AG10803 (cell line): Measurements from ENCODE around the gene AP5Z1.

Experiments
- DNase-seq: peaks from one replicate; pipeline ENCODE4 v3.0.0; 2010; ENCODE audit warnings: low read depth
- H3K4me3 ChIP-seq: 2 replicates; pipeline ENCODE4 v1.5.1; 2011; ENCODE audit warnings: mild to moderate bottlenecking, low read length, control low read depth
- TF ChIP-seq, protein P1 (sequence below): conservative IDR thresholded peaks from 2 replicates; pipeline ENCODE4 v1.5.1; 2011; ENCODE audit warnings: mild to moderate bottlenecking, low read length, control low read depth, inconsistent platforms

The AP5Z1 gene

GRCh38 chr7:4769761-4770160 lies 5.7 kb upstream of the AP5Z1 start:
- H3K4me3 ChIP-seq = no peak overlapping the region
- TF ChIP-seq, protein P1, sequence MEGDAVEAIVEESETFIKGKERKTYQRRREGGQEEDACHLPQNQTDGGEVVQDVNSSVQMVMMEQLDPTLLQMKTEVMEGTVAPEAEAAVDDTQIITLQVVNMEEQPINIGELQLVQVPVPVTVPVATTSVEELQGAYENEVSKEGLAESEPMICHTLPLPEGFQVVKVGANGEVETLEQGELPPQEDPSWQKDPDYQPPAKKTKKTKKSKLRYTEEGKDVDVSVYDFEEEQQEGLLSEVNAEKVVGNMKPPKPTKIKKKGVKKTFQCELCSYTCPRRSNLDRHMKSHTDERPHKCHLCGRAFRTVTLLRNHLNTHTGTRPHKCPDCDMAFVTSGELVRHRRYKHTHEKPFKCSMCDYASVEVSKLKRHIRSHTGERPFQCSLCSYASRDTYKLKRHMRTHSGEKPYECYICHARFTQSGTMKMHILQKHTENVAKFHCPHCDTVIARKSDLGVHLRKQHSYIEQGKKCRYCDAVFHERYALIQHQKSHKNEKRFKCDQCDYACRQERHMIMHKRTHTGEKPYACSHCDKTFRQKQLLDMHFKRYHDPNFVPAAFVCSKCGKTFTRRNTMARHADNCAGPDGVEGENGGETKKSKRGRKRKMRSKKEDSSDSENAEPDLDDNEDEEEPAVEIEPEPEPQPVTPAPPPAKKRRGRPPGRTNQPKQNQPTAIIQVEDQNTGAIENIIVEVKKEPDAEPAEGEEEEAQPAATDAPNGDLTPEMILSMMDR = no peak
- DNase-seq = peak; percentile 5

DNA sequence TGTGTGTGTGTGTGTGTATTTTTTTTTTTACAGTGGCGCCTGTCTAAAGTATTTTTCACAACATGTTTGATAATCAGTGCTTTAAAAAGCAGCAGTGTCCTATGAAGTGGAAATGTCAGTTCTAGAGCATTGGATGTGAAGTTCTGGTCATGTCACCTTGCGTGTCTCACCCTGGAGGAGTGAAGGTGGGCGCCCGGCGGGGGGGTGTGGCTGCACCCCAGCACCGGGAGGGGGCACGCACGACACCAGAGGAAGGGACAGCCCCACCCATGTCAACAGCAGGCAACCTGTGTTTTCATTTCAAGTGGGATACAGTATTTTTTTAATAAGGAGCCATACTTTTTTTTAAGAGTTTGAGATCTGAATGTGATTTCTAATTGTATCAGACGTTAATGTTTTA lies 4.5 kb upstream of the AP5Z1 start:
- no peak for DNase-seq
- TF ChIP-seq, protein P1 = no peak
- no peak overlapping the region for H3K4me3 ChIP-seq

DNA sequence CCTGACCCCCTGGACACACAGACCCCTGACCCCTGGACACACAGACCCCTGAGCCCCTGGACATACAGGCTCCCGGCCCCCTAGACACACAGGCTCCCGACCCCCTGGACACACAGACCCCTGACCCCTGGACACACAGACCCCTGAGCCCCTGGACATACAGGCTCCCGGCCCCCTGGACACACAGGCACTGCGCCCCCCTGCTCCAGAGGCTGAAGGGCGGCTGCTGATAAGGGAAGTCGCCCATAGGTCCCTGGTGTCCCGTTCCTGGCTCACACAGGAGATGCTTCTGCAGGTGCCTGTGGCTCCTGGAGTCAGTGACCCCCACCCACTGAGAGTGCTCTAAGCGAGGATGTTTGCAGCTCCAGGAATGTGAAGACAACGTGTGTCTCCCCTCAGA lies 3.7 kb upstream of the AP5Z1 start:
- TF ChIP-seq, protein P1 = no peak
- DNase-seq = no peak

GRCh38 chr7:4772306-4772705 lies 3.1 kb upstream of the AP5Z1 start:
- no peak overlapping the region for H3K4me3 ChIP-seq
- DNase-seq = no peak
- TF ChIP-seq, protein P1 = no peak

More for the DNA sequence above, 3.7 kb upstream of the AP5Z1 start:
- H3K4me3 ChIP-seq = no peak overlapping the region

DNA sequence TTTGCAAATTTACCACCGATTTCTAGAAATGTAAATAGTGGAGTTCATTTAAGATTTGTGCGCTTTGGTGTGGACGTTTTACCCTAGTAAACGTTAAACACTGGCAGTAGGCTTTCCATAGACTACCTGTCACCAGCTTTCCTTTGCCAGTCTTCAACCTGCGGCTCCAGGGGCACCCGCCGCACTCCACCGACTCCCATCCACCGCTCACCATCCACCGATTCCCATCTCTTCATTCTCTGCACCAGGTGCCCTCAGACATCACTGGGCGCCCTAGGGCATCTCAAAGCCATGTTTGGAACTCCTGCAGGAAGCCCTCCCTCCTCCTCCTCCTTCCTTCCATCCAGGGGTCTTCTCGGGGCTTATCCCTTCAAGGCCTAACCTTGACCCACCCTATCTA lies 1.4 kb upstream of the AP5Z1 start:
- no peak overlapping the region; the same call in 1 of the 2 replicates for H3K4me3 ChIP-seq
- TF ChIP-seq, protein P1 = no peak
- no peak for DNase-seq

GRCh38 chr7:4774658-4775249 lies 669 bp upstream of the AP5Z1 start:
- peak; percentile 71 for DNase-seq
- peak overlapping the region; percentile 98 for H3K4me3 ChIP-seq
- TF ChIP-seq, protein P1 = no peak

- TF ChIP-seq, protein P1 = no peak
- H3K4me3 ChIP-seq = peak overlapping the region; percentile 98
- DNase-seq = peak; percentile 66
These were observed 613 bp downstream of the AP5Z1 start for GRCh38 chr7:4775848-4776623.
